Uterus (tissue), 2 donors: ENCODE measurements around the gene BCAR3.
A peak's percentile ranks its signal among the peaks of the same experiment; 100 is the strongest.

Experiments used
- POLR2A ChIP-seq, 2 donors: fragments of 450-650 bp; IDR thresholded peaks; one replicate each; pipeline ENCODE4 v1.6.1; 2016; ENCODE audit warnings: antibody characterized with exemption in 2 of 2, mild to moderate bottlenecking in 1 of 2, moderate library complexity in 1 of 2
- TF ChIP-seq, protein P1 (sequence below), 4 experiments: fragments of 200-600 bp in 2 of 4; fragments of 450-650 bp in 2 of 4; sonication (generic) in 2 of 4; IDR thresholded peaks; one replicate each; pipeline ENCODE4 v1.5.1; 2016 to 2019; ENCODE audit warnings: antibody characterized with exemption in 4 of 4, mild to moderate bottlenecking in 2 of 4, moderate library complexity in 1 of 4

DNA sequence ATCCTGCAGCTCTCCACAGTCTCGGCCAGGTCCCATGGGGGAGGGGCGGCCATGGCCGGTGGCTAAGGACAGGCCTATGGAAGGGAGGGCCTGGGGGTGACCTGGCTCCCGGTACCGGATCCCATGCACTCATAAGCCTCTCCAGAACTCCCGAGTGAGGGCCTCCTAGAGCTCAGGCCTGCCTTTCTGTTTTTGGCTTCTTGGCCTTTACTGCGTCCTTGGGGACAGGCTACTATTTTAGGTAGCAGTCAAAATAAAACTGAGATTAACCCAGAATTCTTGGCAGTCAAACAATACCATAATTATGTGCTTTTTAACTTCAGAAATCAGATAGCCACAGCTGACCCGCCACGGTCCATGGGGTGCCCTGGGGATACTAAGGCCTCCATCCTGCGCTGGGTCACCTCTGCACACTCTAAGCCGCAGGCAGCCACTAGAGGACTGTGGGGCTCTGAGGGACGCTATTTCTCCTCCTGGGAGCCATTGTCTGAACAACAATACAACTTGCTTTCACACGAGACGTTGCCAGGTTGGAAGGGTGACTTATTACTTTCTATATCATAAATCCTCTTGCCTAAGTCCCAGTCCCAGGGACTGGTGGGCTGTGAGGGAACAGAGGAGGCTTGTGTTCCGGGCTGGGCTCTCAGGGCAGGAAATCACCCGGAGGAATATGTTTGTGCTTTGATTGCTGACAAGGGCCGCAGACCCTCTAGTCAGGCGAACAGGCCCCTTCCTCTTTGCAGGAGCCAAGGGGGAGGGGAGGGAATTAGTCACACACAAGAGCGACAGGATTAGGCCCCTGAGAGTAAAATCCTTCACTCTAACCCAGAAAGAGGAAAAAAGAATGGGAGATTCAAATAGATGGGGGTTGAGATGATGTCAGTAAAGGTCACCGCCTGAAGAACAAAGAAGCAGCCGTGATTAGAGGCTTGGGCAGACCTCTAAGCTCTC lies 40.7 kb upstream of the BCAR3 start:
- TF ChIP-seq, protein P1, sequence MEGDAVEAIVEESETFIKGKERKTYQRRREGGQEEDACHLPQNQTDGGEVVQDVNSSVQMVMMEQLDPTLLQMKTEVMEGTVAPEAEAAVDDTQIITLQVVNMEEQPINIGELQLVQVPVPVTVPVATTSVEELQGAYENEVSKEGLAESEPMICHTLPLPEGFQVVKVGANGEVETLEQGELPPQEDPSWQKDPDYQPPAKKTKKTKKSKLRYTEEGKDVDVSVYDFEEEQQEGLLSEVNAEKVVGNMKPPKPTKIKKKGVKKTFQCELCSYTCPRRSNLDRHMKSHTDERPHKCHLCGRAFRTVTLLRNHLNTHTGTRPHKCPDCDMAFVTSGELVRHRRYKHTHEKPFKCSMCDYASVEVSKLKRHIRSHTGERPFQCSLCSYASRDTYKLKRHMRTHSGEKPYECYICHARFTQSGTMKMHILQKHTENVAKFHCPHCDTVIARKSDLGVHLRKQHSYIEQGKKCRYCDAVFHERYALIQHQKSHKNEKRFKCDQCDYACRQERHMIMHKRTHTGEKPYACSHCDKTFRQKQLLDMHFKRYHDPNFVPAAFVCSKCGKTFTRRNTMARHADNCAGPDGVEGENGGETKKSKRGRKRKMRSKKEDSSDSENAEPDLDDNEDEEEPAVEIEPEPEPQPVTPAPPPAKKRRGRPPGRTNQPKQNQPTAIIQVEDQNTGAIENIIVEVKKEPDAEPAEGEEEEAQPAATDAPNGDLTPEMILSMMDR (IDR thresholded peaks at IDR 0.05): peak in 1 of 4 experiments; percentile 18
- no peak for TF ChIP-seq POLR2A (IDR thresholded peaks at IDR 0.05)
